Brain microvascular endothelial cell (primary cell): ENCODE data around the gene AIPL1.

Experiments used
- DNase-seq: peaks from one replicate; pipeline ENCODE4 v3.0.0-alpha.2; 2020
- H3K27ac ChIP-seq: fragments of 250-450 bp; sonication (Bioruptor Pico); 2 replicates; pipeline ENCODE4 v1.5.1; 2020; ENCODE audit warnings: mild to moderate bottlenecking, moderate library complexity
- H3K27me3 ChIP-seq: fragments of 250-450 bp; sonication (Bioruptor Pico); replicated peaks from 2 replicates; pipeline ENCODE4 v1.5.1; 2020; ENCODE audit warnings: mild to moderate bottlenecking
- H3K36me3 ChIP-seq: fragments of 250-450 bp; sonication (Bioruptor Pico); replicated peaks from 2 replicates; pipeline ENCODE4 v1.5.1; 2020; ENCODE audit warnings: mild to moderate bottlenecking
- H3K4me3 ChIP-seq: 2 replicates; pipeline ENCODE4 v1.5.1; 2011; ENCODE audit warnings: low read depth, mild to moderate bottlenecking, control low read depth, low read length, moderate library complexity
- CTCF ChIP-seq: IDR thresholded peaks from 2 replicates; pipeline ENCODE4 v1.5.1; 2011; ENCODE audit warnings: low read depth, mild to moderate bottlenecking, moderate library complexity, low read length, control low read depth, inconsistent platforms; ENCODE audit errors: missing control alignments
- in situ Hi-C: cut with HindIII; loops from 2 replicates; pipeline ENCODE4 v1.10.0; 2017; ENCODE audit warnings: low sequenced_read_pairs, low pct_ligation_motif_present

Gene AIPL1

GRCh38 chr17:6478486-6478885, 43.6 kb upstream of the AIPL1 start:
- in situ Hi-C loops, result no loop called here
- no peaks in the 10 kb centered on the region for H3K36me3 ChIP-seq

GRCh38 chr17:6477831-6478383, 43.0 kb upstream of the AIPL1 start:
- in situ Hi-C loops, result no loop called here
- Histone ChIP-seq H3K4me3 (no peak overlapping the region), H3K36me3 (no peaks in the 10 kb centered on the region), H3K27ac (no peak overlapping the region), H3K27me3 (no peaks in the 10 kb centered on the region)
- DNase-seq, result no peak
- TF ChIP-seq CTCF, result no peak

More at GRCh38 chr17:6478486-6478885, 43.6 kb upstream of the AIPL1 start:
- TF ChIP-seq CTCF, result no peak
- Histone ChIP-seq H3K27me3 (no peaks in the 10 kb centered on the region), H3K27ac (no peak overlapping the region), H3K4me3 (no peak overlapping the region)
- no peak for DNase-seq

GRCh38 chr17:6476810-6477179, 41.9 kb upstream of the AIPL1 start:
- no peaks in the 10 kb centered on the region for H3K27me3 ChIP-seq
- H3K27ac ChIP-seq, result no peak overlapping the region
- in situ Hi-C loops, result no loop called here
- no peaks in the 10 kb centered on the region for H3K36me3 ChIP-seq
- TF ChIP-seq CTCF, result no peak
- no peak overlapping the region for H3K4me3 ChIP-seq
- DNase-seq, result no peak

GRCh38 chr17:6476076-6476809, 41.3 kb upstream of the AIPL1 start:
- H3K27ac ChIP-seq, result no peak overlapping the region
- H3K4me3 ChIP-seq, result no peak overlapping the region

GRCh38 chr17:6475411-6475810, 40.5 kb upstream of the AIPL1 start:
- H3K4me3 ChIP-seq, result no peak overlapping the region
- H3K36me3 ChIP-seq, result no peaks in the 10 kb centered on the region
- TF ChIP-seq CTCF, result no peak
- no peak for DNase-seq
- H3K27me3 ChIP-seq, result no peaks in the 10 kb centered on the region
- in situ Hi-C loops, result no loop called here
- no peak overlapping the region for H3K27ac ChIP-seq

More at GRCh38 chr17:6476076-6476809, 41.3 kb upstream of the AIPL1 start:
- DNase-seq, result no peak
- in situ Hi-C loops, result no loop called here
- no peak for TF ChIP-seq CTCF
- no peaks in the 10 kb centered on the region for H3K27me3 ChIP-seq
- no peaks in the 10 kb centered on the region for H3K36me3 ChIP-seq
